ENCODE measurements around the gene LILRB5.
"Not testable (repeated sequence)": the region's sequence is repeated elsewhere in the genome, so short reads cannot be mapped to it uniquely, and the experiment has no call there.

The LILRB5 gene

GRCh38 chr19:54229146-54229545 is 27.9 kb downstream of the LILRB5 start:
- no peak for TF ChIP-seq CTCF (conservative IDR thresholded peaks at IDR 0.05; ENCODE audit: low read length)
- DNase-seq (ENCODE audit: low read depth), result no peak
- H3K4me3 ChIP-seq (ENCODE audit: low read length), result no peak overlapping the region

DNA sequence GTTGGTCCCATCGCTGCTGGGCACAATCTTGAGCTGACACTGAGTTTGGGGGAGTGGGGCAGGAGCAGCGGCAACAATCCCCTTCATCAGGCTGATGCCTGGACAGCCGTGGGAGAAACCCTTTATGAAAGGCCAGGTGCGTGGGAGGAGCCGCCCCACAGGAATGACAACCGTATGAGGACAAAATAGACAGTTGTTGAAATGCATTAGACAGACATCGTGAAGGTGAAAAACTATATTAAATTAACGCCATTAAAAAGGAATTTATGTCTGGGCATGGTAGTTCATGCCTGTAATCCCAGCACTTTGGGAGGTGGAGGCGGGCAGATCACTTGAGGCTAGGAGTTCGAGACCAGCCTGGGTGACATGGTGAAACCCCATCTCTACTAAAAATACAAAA is 32.5 kb downstream of the LILRB5 start:
- H3K4me3 ChIP-seq (ENCODE audit: low read length); DNase-seq (ENCODE audit: low read depth): not testable (repeated sequence)

DNA sequence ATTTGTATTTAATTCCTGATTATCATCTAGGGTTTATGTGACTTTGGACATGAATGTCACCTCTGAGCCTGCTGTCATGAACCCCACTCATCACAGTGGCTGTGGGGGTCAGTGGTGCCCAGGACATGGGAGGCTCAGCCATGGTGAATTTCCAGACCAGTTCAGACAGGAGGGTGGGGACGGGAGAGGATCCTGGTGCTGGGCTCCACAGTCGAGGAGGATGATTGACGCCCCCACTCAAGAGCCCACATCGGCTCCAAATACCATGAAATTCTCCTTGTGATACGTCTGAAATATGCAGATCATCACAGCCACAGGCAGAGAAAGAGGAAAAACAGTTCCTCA is 33.2 kb downstream of the LILRB5 start:
- H3K4me3 ChIP-seq (ENCODE audit: low read length); DNase-seq (ENCODE audit: low read depth): not testable (repeated sequence)

- not testable (repeated sequence) for H3K4me3 ChIP-seq (ENCODE audit: low read length); DNase-seq (ENCODE audit: low read depth)
Observed at GRCh38 chr19:54223277-54223936, 33.7 kb downstream of the LILRB5 start.

DNA sequence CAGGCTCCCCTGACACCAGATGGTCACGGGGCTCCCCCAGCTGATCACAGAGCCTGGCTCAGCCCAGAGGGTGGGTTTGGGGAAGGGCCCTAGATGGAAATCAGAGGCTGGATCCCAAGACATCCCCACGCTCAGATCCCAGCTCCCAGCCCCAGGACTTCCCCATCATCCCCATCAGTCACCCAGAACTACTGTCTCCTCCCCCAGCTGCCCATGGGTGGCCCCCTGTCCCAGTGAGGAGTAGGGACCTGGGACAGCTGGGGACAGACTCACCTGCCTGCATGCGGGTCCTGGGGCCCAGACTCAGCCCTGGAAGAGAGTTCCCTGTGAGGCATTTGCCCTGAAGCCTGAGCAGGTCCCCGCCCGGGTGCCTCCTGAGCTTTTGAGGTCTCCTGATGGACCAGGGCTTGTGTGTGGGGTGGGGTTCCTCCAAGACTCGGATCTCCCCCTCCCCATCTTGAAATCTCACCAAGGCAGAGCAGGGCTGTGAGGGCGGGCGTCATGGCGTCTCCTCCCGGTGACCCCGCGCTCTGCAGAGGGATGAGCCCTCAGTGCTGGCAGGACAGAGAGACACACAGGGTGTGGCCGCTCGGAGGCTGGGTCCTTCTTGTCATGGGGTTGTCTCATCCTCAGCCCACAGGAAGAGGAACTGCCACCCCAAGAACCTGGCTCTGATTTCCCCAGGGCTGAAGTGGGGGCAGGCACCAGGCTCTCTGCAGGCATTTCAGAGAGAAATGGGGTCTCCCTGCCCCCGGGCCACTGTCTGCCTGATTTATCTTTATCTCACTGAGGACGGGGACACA is 34.4 kb downstream of the LILRB5 start, which contains the start of gene LILRB3:
LILRB3 (minus strand) TSS at position 534 of the 803 bp plus-strand sequence; CDS start at position 503, 31 bp downstream.
- not testable (repeated sequence) for H3K4me3 ChIP-seq (ENCODE audit: low read length)

DNA sequence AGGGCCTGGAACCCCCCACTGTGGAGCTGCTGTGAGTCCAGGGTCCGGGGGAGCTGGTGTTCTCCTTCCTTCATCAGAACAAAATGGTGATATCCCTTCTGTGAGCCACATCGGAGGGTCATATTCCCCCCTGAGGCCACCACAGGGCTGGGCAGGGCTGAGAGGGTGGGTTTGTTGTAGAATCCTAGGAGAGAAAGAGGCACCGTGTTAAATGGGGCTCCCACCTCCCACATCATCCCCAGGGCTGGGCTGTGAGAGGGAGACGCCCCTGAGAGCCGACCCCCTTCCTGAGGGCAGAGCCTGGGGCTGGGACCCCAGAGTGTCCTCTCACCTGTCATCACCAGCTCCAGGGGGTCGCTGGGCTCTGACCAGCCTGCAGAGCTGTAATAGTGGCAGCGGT is 35.1 kb downstream of the LILRB5 start:
- H3K4me3 ChIP-seq (ENCODE audit: low read length); DNase-seq (ENCODE audit: low read depth): not testable (repeated sequence)

More for the DNA sequence above, 34.4 kb downstream of the LILRB5 start, which contains the start of gene LILRB3:
- DNase-seq (ENCODE audit: low read depth), result not testable (repeated sequence)

DNA sequence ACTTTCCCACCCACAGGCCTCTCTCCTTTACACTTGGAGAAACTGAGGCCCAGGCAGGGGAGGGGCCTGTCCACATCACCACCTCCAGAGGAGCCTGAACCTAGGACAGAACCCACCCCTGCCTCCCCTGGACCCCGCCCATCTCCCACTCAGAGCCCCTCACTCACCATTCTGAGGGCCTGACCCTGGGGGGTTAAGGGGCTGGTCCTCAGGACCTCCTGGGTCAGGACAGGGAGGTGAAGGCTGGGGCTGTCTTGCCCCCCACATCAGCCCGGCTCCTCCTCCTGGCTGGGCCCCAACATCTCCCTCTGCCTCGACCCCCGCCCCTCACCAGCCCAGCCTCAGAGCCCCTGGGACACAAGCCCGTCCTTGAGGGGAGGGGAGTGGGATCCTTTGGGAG is 37.4 kb downstream of the LILRB5 start:
- not testable (repeated sequence) for H3K4me3 ChIP-seq (ENCODE audit: low read length); DNase-seq (ENCODE audit: low read depth)

DNA sequence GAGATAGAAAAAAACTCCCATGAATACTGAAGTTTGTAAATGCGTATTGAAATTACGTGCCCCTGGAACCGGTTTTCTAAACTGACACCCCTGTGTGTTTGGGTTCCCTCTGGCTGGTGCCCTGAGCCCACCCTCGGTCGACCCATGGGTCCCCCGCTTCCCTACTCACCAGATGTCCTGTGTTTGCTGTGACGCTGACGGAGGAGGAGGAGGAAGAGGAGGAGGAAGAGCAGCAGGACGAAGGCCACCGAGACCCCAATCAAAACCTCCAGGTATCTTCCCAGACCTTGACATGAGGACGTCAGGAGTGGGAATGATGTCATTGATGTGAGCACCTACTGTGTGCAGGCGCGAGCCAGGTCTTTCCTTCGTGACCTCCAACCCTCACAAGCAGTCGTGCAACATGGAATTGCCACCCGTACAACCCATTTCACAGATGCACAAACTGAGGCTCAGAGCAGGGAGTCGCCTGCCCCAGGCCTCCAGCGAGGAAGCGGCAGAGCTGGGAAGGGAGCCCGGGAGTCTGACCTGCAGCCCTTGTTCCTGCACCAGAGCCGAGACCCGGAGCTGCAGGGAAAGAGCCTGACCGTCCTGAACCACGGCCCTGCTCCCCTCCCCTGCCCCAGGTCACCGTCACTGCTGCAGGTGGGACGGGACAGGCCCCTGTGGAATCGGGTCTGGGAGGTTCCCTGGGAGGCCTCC is 38.0 kb downstream of the LILRB5 start:
- DNase-seq (ENCODE audit: low read depth), result no peak
- H3K4me3 ChIP-seq (ENCODE audit: low read length), result no peak overlapping the region
- TF ChIP-seq CTCF (conservative IDR thresholded peaks at IDR 0.05; ENCODE audit: low read length), result no peak

DNA sequence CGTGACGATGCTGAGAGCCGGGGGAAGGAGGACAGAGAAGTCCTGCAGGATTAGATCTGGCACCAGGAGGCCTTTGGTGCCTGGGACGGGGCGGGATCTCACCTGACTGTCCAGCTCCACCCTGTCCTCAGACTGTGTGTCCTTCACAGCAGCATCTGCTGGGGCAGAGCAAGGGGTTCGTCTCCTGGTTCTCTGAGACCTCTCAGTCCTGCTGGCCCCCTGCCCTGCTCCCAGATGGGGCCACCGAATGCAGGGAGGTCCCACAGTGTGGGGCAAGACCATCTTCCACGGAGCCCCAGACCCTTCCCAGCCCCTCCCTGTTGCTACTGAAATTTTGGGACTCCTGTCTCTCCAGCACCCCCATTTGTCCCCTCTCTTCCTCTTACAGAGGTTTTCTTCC is 38.8 kb downstream of the LILRB5 start:
- no peak overlapping the region for H3K4me3 ChIP-seq (ENCODE audit: low read length)
- TF ChIP-seq CTCF (conservative IDR thresholded peaks at IDR 0.05; ENCODE audit: low read length), result no peak
- no peak for DNase-seq (ENCODE audit: low read depth)

- not testable (repeated sequence) for H3K4me3 ChIP-seq (ENCODE audit: low read length); DNase-seq (ENCODE audit: low read depth)
Observed at GRCh38 chr19:54217517-54218247, 39.4 kb downstream of the LILRB5 start.

Data from AG10803 (cell line).